IMR-90 (cell line): ENCODE measurements around the gene C3AR1.
A peak's percentile ranks its signal among the peaks of the same experiment; 100 is the strongest.

Source experiments
- BHLHE40 ChIP-seq: fragments of 150-350 bp; IDR thresholded peaks from 2 replicates; pipeline ENCODE4 v1.6.1; 2016; ENCODE audit warnings: mild to moderate bottlenecking, low read depth, low read length
- CHD1 ChIP-seq: IDR thresholded peaks from 2 replicates; pipeline ENCODE4 v1.6.1; 2012; ENCODE audit warnings: low read depth, low read length, improper control_type of control experiment
- CTCF ChIP-seq: conservative IDR thresholded peaks from 2 replicates; pipeline ENCODE4 v1.5.1; 2012; ENCODE audit warnings: mild to moderate bottlenecking, low read depth, low read length, improper control_type of control experiment
- MAFK ChIP-seq: IDR thresholded peaks from 2 replicates; pipeline ENCODE4 v1.6.1; 2012; ENCODE audit warnings: low read depth, low read length, improper control_type of control experiment
- MXI1 ChIP-seq: IDR thresholded peaks from 2 replicates; pipeline ENCODE4 v1.6.1; 2012; ENCODE audit warnings: low read depth, mild to moderate bottlenecking, low read length, moderate library complexity, borderline replicate concordance
- NFE2L2 ChIP-seq: fragments of 150-350 bp; IDR thresholded peaks from 2 replicates; pipeline ENCODE4 v1.6.1; 2016; ENCODE audit warnings: low read depth, mild to moderate bottlenecking, low read length
- POLR2A ChIP-seq: IDR thresholded peaks from 2 replicates; pipeline ENCODE4 v1.6.1; 2012; ENCODE audit warnings: mild to moderate bottlenecking, low read depth, low read length
- USF2 ChIP-seq: fragments of 150-350 bp; IDR thresholded peaks from 2 replicates; pipeline ENCODE4 v1.6.1; 2017; ENCODE audit warnings: mild to moderate bottlenecking, antibody characterized with exemption, low read length, low read depth

- TF ChIP-seq CHD1 (no peak), USF2 (no peak), MAFK (no peak), NFE2L2 (no peak), CTCF (peak; percentile 77), POLR2A (no peak), BHLHE40 (no peak), MXI1 (no peak)
Observed at GRCh38 chr12:8078398-8078797, 12.2 kb upstream of the C3AR1 start.
